AML-193 (cell line): Measurements from ENCODE around the gene FAAP100.

Experiments
- DNase-seq, 2 experiments: peaks; one replicate each; lab custom pipeline; 2025; lab: John Stamatoyannopoulos, UW

FAAP100 gene

GRCh38 chr17:81556175-81556691 is 4.1 kb upstream of the FAAP100 start:
- no peak for DNase-seq

DNA sequence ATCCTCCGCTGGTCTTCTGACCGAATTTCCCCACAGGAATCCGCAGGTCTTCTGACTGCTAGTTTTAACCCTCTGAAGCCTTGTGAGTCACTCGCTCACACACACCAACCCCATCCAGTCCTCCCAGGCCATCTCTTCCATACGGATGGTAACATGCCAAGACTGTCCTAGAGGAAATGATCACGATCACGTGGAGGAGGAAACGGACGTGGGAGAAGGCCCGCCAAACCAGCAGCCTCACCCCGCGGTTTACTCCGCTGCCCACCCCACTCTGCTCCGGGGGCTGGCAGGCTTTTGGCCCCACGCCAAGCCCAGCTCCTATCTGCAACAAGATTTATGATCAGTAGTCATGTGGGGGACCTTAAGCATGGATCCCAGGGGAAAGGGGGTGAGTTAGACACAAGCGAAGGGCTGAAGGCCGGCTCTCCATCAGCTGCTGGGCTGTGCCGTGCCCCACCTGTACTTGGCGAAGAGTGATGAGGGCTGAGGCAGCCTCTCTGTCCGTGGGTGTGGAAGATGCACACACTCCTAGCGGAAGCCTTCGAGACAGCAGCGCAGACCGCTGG is 1.5 kb upstream of the FAAP100 start:
- DNase-seq, result peak in 1 of 2 experiments; percentile 37

GRCh38 chr17:81553018-81553615 is 964 bp upstream of the FAAP100 start:
- DNase-seq, result peak; percentile 94 to 95

GRCh38 chr17:81551458-81552243 is 502 bp downstream of the FAAP100 start:
- no peak for DNase-seq

GRCh38 chr17:81550830-81551457 is 1.2 kb downstream of the FAAP100 start:
- no peak for DNase-seq

GRCh38 chr17:81550285-81550684 is 1.9 kb downstream of the FAAP100 start:
- no peak for DNase-seq

DNA sequence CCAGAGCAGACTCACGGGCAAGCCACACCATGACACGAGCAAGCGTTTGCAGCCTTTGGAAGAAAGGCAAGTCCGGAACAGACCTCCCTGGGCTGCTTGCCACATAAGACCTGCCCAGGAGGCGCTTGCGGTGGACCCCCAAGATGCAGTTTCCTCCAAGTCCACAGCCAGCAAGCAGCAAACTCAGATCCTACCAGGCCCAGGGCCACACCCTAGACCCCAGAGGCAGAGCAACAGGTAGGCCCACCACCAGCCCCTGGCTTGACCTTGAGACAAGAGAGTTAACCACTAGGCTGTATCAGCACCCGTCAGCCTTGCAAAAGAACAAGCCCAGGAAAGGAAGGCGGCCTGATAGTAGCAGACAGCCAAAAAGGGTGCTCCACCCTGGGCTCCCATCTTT is 2.3 kb downstream of the FAAP100 start:
- no peak for DNase-seq

DNA sequence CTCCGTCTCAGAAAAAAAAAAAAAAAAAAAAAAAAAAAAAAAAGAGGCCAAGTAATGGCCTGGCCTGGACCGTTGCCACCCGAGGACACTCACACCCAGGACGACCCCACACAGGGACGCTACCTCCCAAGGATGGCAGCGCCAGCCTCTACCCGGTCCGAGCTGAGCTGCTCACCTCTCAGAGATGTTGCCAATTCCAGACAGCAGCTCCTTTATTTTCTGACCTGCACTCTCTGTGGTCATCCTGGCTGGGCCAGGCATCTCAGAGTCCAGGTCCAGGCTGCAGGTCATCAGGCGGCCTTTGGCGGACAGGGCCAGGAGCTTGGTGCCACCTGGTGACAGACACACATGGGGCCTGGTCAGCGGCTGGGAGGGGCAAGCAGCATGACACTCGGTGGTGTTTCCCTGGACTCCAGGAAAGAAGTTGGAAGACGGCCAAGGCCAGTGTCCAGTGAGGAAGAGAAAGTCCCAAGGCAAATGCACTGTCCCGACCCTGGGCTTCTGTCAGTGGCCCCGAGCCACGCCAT is 3.1 kb downstream of the FAAP100 start:
- no peak for DNase-seq

DNA sequence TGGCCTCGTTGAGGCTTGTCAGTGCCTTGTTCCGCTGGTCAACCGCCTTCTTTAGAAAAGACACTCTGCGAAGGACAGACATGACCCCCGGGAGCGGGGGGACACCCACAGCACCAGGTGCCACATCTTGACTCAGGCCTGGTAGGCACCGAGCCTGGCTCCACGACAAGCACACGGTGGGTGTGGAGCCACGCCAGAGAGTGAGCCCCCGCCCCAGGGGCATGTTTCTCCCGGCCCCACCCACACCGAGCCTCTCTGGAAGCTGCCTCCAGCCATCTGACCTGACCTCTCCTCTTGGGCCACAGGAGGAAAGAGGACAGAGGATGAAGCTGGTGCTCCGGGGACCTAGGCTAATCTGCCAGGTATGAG is 4.6 kb downstream of the FAAP100 start:
- no peak for DNase-seq

DNA sequence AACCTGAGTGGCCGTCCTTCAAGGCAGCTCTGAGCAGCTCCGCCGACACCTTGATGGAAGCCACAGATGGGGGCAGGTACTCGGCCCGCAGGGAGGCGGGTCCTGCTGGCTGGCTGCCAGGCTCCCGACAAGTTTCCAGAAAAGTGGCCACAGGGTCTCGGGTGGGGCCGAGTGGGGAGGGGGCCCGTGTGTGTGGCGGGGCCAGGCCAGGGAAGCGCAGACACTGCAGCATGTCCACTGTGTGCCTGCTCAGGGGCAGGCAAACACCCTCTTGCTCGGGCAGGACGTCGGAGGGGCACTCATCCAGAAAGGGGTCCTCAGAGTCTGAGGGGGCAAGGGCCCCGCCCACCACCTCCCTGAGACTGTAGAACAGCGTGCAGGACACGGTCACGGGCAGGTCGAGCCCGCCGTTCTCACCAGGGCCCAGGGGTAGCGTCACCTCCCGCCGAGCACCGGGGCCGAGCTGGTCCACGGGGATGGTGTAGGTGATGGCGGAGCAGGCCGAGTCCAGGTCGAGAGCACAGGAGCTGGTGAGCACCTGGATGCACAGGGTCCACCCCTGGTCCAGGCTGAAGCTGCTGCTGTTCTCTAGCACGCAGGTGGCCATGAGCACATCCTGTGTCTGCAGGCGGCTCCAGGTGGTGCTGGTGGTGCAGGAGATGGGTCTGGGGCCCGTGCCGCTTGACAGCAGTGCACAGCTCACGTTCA is 5.1 kb downstream of the FAAP100 start:
- DNase-seq, result no peak

GRCh38 chr17:81545160-81545949 is 6.8 kb downstream of the FAAP100 start:
- no peak for DNase-seq

DNA sequence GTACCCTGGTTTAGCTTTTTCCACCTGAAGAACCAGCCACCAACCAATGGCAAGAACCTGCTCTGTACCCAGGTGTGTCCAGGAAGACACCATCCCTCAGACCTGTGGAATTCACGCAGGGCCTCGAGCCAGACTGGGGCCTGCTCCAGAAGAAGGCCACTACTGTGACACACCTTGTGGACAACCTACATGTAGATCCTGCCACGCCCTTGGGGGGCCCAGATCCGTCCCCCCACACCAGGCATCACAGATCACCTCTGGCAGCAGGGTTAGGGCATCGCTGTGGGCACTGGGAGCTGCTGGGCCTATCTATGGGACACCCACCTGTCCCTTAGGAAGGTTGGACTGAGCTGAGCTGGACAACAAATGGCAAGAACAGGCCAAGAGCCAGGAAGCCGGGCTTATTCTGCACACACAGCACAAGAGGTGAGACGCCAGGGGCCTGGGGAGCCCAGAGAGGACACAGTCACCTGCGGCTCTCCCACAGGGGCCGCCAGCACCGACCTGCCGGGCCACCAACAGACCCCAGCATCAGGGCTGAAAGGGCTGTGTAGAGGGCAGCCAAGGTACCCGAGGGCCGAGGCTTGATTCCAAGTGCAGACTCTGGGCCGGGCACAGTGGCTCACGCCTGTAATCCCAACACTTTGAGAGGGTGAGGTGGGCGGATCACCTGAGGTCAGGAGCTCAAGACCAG is 7.7 kb downstream of the FAAP100 start:
- no peak for DNase-seq

- no peak for DNase-seq
Observed at GRCh38 chr17:81543756-81544155, 8.4 kb downstream of the FAAP100 start.

GRCh38 chr17:81543339-81543675 is 8.8 kb downstream of the FAAP100 start:
- no peak for DNase-seq

GRCh38 chr17:81542431-81543338 is 9.5 kb downstream of the FAAP100 start:
- DNase-seq, result no peak

DNA sequence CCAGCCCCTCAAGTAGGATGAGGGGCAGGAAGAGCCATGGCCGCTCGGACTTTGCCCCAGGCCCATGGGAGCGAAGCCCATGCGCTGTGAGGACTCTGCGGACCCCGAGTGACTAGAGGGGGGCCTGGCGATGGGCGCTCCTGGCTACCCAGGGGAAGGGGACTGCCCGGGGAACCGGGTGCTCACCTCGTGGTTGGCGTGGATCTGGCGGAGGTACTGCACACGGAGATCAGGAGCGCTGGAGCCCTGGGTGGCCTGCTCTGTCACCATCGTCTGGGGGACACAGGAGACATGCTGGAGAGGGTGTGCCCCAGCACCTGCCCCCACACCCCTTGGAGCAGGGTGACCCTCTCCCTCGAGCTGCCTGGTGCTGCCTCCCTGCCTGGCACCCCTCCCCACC is 11.0 kb downstream of the FAAP100 start:
- no peak for DNase-seq

DNA sequence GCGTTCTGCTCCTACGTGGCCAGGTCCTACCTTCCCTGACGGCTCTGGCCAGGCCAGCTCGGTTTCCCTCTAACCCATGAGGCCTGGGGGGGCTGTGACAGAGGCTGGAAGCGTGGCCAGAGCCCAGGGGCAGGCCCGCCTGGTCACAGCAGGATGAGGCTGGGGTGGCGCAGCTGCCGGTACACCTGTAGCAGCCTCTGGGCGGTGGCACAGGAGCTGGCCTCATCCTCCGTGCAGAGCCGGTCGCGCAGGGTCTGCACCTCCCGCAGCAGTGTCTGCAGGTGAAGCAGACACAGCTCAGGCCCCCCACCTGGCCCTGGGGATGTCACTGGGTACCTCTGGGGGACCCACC is 11.5 kb downstream of the FAAP100 start:
- DNase-seq, result no peak

GRCh38 chr17:81539961-81540675 is 12.0 kb downstream of the FAAP100 start:
- DNase-seq, result no peak

GRCh38 chr17:81539571-81539900 is 12.6 kb downstream of the FAAP100 start:
- no peak for DNase-seq
